GM12878 (cell line): ENCODE results near the gene IGF1R. TPM values are rescaled to one million over a fixed set of nuclear protein-coding genes. Genes with fewer than 3 reads are reported as not detected.

Experiments used
- ATAC-seq: fragments of 200-7000 bp; cut with Tn5 transposase; 3 replicates; pipeline ENCODE4 v1.9.1; 2020; ENCODE audit warnings: mild to moderate bottlenecking, moderate library complexity
- BruUV-seq: library from RNA; stranded (reverse); fragments of 400-500 nt; replicated peaks from 2 replicates; lab custom pipeline; 2021; lab: Mats Ljungman, UMichigan
- CTCF ChIA-PET: fragments of 300-600 bp; sonication (Branson Sonifier 250); formaldehyde crosslinking; extraction: SDS; loops from one replicate; lab custom pipeline; 2021; ENCODE audit warnings: inconsistent platforms; lab: Yijun Ruan, JAX
- POLR2A ChIA-PET: fragments of 350-600 bp; formaldehyde crosslinking; extraction: SDS; loops from one replicate; lab custom pipeline; 2021; ENCODE audit warnings: inconsistent platforms; lab: Charles Lee
- RAD21 ChIA-PET: fragments of 300-600 bp; sonication (Branson Sonifier 250); formaldehyde crosslinking; loops from one replicate; lab custom pipeline; 2023; ENCODE audit warnings: antibody characterized with exemption; ENCODE audit not compliant: unreplicated experiment; lab: Charles Lee
- SMC1A ChIA-PET: fragments of 300-600 bp; sonication (Branson Sonifier 250); formaldehyde crosslinking; loops from one replicate; lab custom pipeline; 2023; ENCODE audit not compliant: unreplicated experiment, uncharacterized antibody; lab: Charles Lee
- DNase-seq: peaks from one replicate; pipeline ENCODE4 v3.0.0-alpha.2; 2011; ENCODE audit warnings: low read depth, low spot score
- FAIRE-seq: peaks from 3 replicates; lab custom pipeline; 2011; peaks lifted over from hg19 to GRCh38; lab: Jason Lieb, UNC
- H2AFZ ChIP-seq: 2 replicates; pipeline ENCODE4 v1.6.0; 2011; ENCODE audit warnings: low read depth, low read length, control low read depth; ENCODE audit not compliant: control insufficient read depth
- H3K27ac ChIP-seq: 2 replicates; pipeline ENCODE4 v1.5.1; 2011; ENCODE audit warnings: control low read depth; ENCODE audit not compliant: control insufficient read depth, insufficient read depth
- H3K27me3 ChIP-seq, 2 experiments: replicated peaks in 1 of 2; 2 replicates each; pipeline versions ENCODE4 v1.6.0 to v1.6.1; 2011; ENCODE audit warnings: low read length in 1 of 2; ENCODE audit not compliant: control insufficient read depth in 2 of 2, insufficient read depth in 2 of 2
- H3K36me3 ChIP-seq, 2 experiments: 2 replicates each; pipeline ENCODE4 v1.5.1; 2011; ENCODE audit warnings: low read length in 1 of 2; ENCODE audit not compliant: control insufficient read depth in 2 of 2, insufficient read depth in 2 of 2
- H3K4me1 ChIP-seq: 2 replicates; pipeline ENCODE4 v1.6.1; 2011; ENCODE audit warnings: mild to moderate bottlenecking, low read length, moderate library complexity, mixed read lengths; ENCODE audit not compliant: control insufficient read depth, insufficient read depth
- H3K4me2 ChIP-seq: 2 replicates; pipeline ENCODE4 v1.6.0; 2011; ENCODE audit warnings: control low read depth; ENCODE audit not compliant: control insufficient read depth, insufficient read depth
- H3K4me3 ChIP-seq: fragments of 200-600 bp; sonication (generic); 2 replicates; pipeline ENCODE4 v1.5.1; 2016
- H3K79me2 ChIP-seq: 2 replicates; pipeline ENCODE4 v1.6.0; 2011; ENCODE audit warnings: low read length; ENCODE audit not compliant: control insufficient read depth, insufficient read depth
- H3K9ac ChIP-seq: 2 replicates; pipeline ENCODE4 v1.8.0; 2011; ENCODE audit warnings: low read length, control low read depth, mixed read lengths; ENCODE audit not compliant: control insufficient read depth, insufficient read depth
- H3K9me3 ChIP-seq: replicated peaks from 3 replicates; pipeline ENCODE4 v1.5.1; 2011; ENCODE audit warnings: mild to moderate bottlenecking, low read length; ENCODE audit not compliant: control insufficient read depth, insufficient read depth
- H4K20me1 ChIP-seq: 2 replicates; pipeline ENCODE4 v1.6.0; 2011; ENCODE audit not compliant: control insufficient read depth, insufficient read depth
- ATF7 ChIP-seq: fragments of 450-650 bp; IDR thresholded peaks from 2 replicates; pipeline ENCODE4 v1.6.1; 2016; ENCODE audit warnings: low read depth, mild to moderate bottlenecking
- BACH1 ChIP-seq: fragments of 450-650 bp; IDR thresholded peaks from 2 replicates; pipeline ENCODE4 v1.6.1; 2017; ENCODE audit warnings: mild to moderate bottlenecking, borderline replicate concordance
- BHLHE40 ChIP-seq, 2 experiments: fragments of 450-650 bp in 1 of 2; IDR thresholded peaks; 2 replicates each; pipeline ENCODE4 v1.6.1; 2011 to 2017; ENCODE audit warnings: low read depth in 2 of 2, borderline replicate concordance in 1 of 2, improper control_type of control experiment in 1 of 2, low read length in 1 of 2, mild to moderate bottlenecking in 1 of 2
- CREB1 ChIP-seq: IDR thresholded peaks from 2 replicates; pipeline ENCODE4 v1.6.1; 2012; ENCODE audit warnings: low read depth, mild to moderate bottlenecking, inconsistent platforms
- FOXK2 ChIP-seq: fragments of 450-650 bp; IDR thresholded peaks from 2 replicates; pipeline ENCODE4 v1.6.1; 2017; ENCODE audit warnings: mild to moderate bottlenecking, moderate library complexity
- GATAD2B ChIP-seq: fragments of 450-650 bp; conservative IDR thresholded peaks from 2 replicates; pipeline ENCODE4 v1.6.1; 2017; ENCODE audit warnings: low read depth, mild to moderate bottlenecking, moderate library complexity
- MLLT1 ChIP-seq: fragments of 450-650 bp; IDR thresholded peaks from 2 replicates; pipeline ENCODE4 v1.6.1; 2016; ENCODE audit warnings: mild to moderate bottlenecking
- NFIC ChIP-seq: IDR thresholded peaks from 2 replicates; pipeline ENCODE4 v1.6.1; 2012; ENCODE audit warnings: low read depth, mild to moderate bottlenecking, inconsistent platforms, low read length, moderate library complexity
- NFXL1 ChIP-seq: fragments of 450-650 bp; IDR thresholded peaks from 2 replicates; pipeline ENCODE4 v1.6.1; 2017; ENCODE audit warnings: antibody characterized with exemption, mild to moderate bottlenecking, borderline replicate concordance
- RB1 ChIP-seq: fragments of 450-650 bp; formaldehyde crosslinking; IDR thresholded peaks from 2 replicates; pipeline ENCODE4 v1.6.1; 2017; ENCODE audit warnings: mild to moderate bottlenecking, borderline replicate concordance
- RFX5 ChIP-seq: IDR thresholded peaks from 2 replicates; pipeline ENCODE4 v1.6.1; 2011; ENCODE audit warnings: low read depth, low read length, improper control_type of control experiment
- SMC3 ChIP-seq: IDR thresholded peaks from 2 replicates; pipeline ENCODE4 v1.6.1; 2011; ENCODE audit warnings: low read length, improper control_type of control experiment, borderline replicate concordance
- SPI1 ChIP-seq: IDR thresholded peaks from 2 replicates; pipeline ENCODE4 v1.6.1; 2011; ENCODE audit warnings: low read depth, mild to moderate bottlenecking, low read length, moderate library complexity, borderline replicate concordance; ENCODE audit not compliant: insufficient read depth
- TARDBP ChIP-seq: IDR thresholded peaks from 2 replicates; pipeline ENCODE4 v1.6.1; 2016; ENCODE audit warnings: borderline replicate concordance
- ZBTB4 ChIP-seq: fragments of 450-650 bp; formaldehyde crosslinking; IDR thresholded peaks from 2 replicates; pipeline ENCODE4 v1.4.0; 2022; ENCODE audit warnings: mild to moderate bottlenecking, moderate library complexity
- WGBS: methylation state at CpG from one replicate; pipeline ENCODE4 v1.1.6; 2016; ENCODE audit warnings: low lambda C conversion rate; ENCODE audit not compliant: insufficient replicate concordance, insufficient coverage; ENCODE audit errors: missing lambda C conversion rate; 5-methylcytosine and 5-hydroxymethylcytosine counted together
- in situ Hi-C: fragments of 300-500 bp; cut with MboI; formaldehyde crosslinking; loops from 9 replicates; pipeline ENCODE4 v1.14.3; 2018; ENCODE audit warnings: mixed read lengths
- intact Hi-C: fragments of 100-400 bp; cut with micrococcal nuclease; formaldehyde crosslinking; loops from one replicate; pipeline ENCODE4 v1.14.2; 2022; ENCODE audit not compliant: unreplicated experiment
- polyA plus RNA-seq, 11 experiments: library from polyadenylated mRNA; depleted of rRNA in 4 of 11; unstranded in 6 of 11; stranded (reverse) in 5 of 11; fragments of >200 nt; fragmentation: Nextera tagmentation in 4 of 11; fragmentation: Illumina TruSeq in 1 of 11; extraction: Ambion mirVana in 4 of 11; extraction: Trizol in 1 of 11; gene quantifications; 1 replicate in 1 of 11; 2 replicates in 10 of 11; pipeline versions ENCODE4 v1.2.1 to v1.2.3, GENCODE V29; 2011 to 2016; ENCODE audit warnings: inconsistent platforms in 2 of 11, missing spikeins in 2 of 11, low read depth in 1 of 11
- total RNA-seq, 4 experiments: library from RNA; depleted of rRNA in 3 of 4; stranded (reverse); fragments of >200 nt in 3 of 4; fragmentation: Illumina TruSeq in 1 of 4; extraction: Trizol in 1 of 4; gene quantifications; 2 replicates each; pipeline versions ENCODE4 v1.2.1 to v1.2.3, GENCODE V29; 2013 to 2021

The IGF1R gene
- total and polyA plus RNA-seq, 10 of the 15 experiments (the other 5 are each of a cell fraction or from before 2014, with no cell fraction given): 0.03 to 2.7 (median 0.66) TPM

DNA sequence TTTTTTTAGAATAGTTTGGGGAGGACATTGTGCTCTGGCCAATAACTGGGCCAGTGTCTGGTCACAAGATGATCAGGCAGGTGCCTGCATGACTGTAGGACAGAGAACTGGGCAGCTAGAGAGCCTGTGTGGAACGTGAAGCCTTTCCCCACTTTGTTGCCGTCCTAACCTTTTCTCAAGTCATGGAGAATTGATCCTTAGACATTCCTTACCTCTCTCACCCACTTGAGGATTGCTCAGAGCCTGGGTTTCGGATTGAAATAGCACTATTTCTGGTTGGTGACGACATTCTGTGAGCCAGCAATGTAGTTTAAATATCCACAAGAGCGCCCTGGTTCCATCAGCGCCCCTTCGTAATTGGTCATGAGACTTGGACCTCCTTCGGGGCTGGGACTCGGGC, 138.4 kb downstream of the IGF1R start:
- no peak for FAIRE-seq
- in situ Hi-C loops: no loop called here
- intact Hi-C loops: no loop called here
- no peak overlapping the region for H2AFZ ChIP-seq
- no peak for DNase-seq
- TF ChIP-seq BACH1: no peak
- no peak for TF ChIP-seq NFXL1
- no peak for TF ChIP-seq RFX5
- TF ChIP-seq GATAD2B: no peak
- TF ChIP-seq NFIC: no peak
- no peak for TF ChIP-seq BHLHE40 (IDR thresholded peaks at IDR 0.05; ENCODE audit: borderline replicate concordance in 1 of 2, low read depth in 2 of 2, low read length in 1 of 2)
- TF ChIP-seq TARDBP: no peak
- no peak for TF ChIP-seq MLLT1
- no peak for TF ChIP-seq ATF7
- no peak for TF ChIP-seq RB1
- TF ChIP-seq SMC3: no peak
- no peak for TF ChIP-seq FOXK2
- no peak for TF ChIP-seq CREB1
- TF ChIP-seq SPI1: no peak
- no peak for TF ChIP-seq ZBTB4 (CRISPR knock-in tag)
- no peak overlapping the region for H3K4me2 ChIP-seq
- BruUV-seq: no TSS peak
- POLR2A ChIA-PET: no interaction called here
- no peak overlapping the region for H3K9ac ChIP-seq
- peak; percentile 61 for ATAC-seq
- no peaks in the 10 kb centered on the region for H3K9me3 ChIP-seq
- H3K27ac ChIP-seq: no peak overlapping the region
- no peaks in the 10 kb centered on the region for H4K20me1 ChIP-seq
- no peaks in the 10 kb centered on the region for H3K27me3 ChIP-seq
- no peaks in the 10 kb centered on the region for H3K79me2 ChIP-seq
- no peaks in the 10 kb centered on the region for H3K36me3 ChIP-seq
- CTCF ChIA-PET: interaction anchor here (1.2 kb wide), 1 partner anchor 58 kb away, joined by 3 read pairs; no protein-coding TSS in a partner anchor
- no peak overlapping the region for H3K4me3 ChIP-seq
- no peaks in the 10 kb centered on the region for H3K4me1 ChIP-seq
- RAD21 ChIA-PET: no interaction called here
- 33% methylated on average over 9 of the region's 9 CpGs for WGBS
- SMC1A ChIA-PET: interaction anchor here (0.6 kb wide), 1 partner anchor 26 kb away, joined by 3 read pairs; no protein-coding TSS in a partner anchor
